K562 (cell line): ENCODE data around the gene PPT2.

Experiments used
- DACH1 ChIP-seq: fragments of 450-650 bp; IDR thresholded peaks from 2 replicates; pipeline ENCODE4 v1.6.1; 2018; ENCODE audit not compliant: partially characterized antibody
- POLR2A ChIP-seq: fragments of 450-650 bp; conservative IDR thresholded peaks from 2 replicates; pipeline ENCODE4 v1.6.1; 2016
- PRMT5 ChIP-seq: sonication (generic); formaldehyde crosslinking; IDR thresholded peaks from 2 replicates; pipeline ENCODE4 v1.5.0; 2020; ENCODE audit warnings: missing genetic modification reagents
- SMC3 ChIP-seq: conservative IDR thresholded peaks from 2 replicates; pipeline ENCODE4 v1.6.1; 2011; ENCODE audit warnings: low read depth, low read length, improper control_type of control experiment; ENCODE audit not compliant: insufficient read depth
- TF ChIP-seq, protein P1 (sequence below): fragments of 150-350 bp; IDR thresholded peaks from 2 replicates; pipeline ENCODE4 v1.6.1; 2014; ENCODE audit warnings: low read depth, mild to moderate bottlenecking, low read length, borderline replicate concordance

DNA sequence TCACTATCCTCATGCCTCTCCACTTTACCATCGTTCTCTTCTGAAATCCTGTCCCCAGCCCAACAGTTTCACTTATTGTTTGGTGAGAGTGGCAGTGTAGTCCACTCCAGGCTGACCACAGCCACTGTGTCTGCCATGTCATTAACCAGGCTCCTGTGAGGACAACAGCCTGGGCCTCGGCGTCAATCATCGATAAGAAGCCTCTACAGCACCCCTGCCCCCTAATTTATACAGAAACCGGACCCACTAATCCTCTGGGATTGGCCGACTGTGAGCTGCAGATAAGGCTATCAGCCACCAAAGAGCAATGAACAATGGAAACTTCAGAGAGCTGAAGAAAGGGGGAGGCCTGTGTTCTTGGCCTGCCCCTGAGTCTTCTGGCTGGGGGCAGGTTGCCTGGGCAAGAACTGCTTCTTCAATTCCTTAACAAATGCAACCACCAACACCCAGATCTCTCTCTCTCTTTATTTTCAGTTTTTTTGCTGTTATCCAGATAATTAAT lies 13.9 kb downstream of the PPT2 start:
- peak; percentile 70 for TF ChIP-seq DACH1
- TF ChIP-seq PRMT5 (CRISPR knock-in tag), result no peak
- TF ChIP-seq SMC3, result no peak
- TF ChIP-seq, protein P1, sequence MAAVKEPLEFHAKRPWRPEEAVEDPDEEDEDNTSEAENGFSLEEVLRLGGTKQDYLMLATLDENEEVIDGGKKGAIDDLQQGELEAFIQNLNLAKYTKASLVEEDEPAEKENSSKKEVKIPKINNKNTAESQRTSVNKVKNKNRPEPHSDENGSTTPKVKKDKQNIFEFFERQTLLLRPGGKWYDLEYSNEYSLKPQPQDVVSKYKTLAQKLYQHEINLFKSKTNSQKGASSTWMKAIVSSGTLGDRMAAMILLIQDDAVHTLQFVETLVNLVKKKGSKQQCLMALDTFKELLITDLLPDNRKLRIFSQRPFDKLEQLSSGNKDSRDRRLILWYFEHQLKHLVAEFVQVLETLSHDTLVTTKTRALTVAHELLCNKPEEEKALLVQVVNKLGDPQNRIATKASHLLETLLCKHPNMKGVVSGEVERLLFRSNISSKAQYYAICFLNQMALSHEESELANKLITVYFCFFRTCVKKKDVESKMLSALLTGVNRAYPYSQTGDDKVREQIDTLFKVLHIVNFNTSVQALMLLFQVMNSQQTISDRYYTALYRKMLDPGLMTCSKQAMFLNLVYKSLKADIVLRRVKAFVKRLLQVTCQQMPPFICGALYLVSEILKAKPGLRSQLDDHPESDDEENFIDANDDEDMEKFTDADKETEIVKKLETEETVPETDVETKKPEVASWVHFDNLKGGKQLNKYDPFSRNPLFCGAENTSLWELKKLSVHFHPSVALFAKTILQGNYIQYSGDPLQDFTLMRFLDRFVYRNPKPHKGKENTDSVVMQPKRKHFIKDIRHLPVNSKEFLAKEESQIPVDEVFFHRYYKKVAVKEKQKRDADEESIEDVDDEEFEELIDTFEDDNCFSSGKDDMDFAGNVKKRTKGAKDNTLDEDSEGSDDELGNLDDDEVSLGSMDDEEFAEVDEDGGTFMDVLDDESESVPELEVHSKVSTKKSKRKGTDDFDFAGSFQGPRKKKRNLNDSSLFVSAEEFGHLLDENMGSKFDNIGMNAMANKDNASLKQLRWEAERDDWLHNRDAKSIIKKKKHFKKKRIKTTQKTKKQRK, result no peak
- no peak; the same call in 1 of the 2 replicates for TF ChIP-seq POLR2A
